Measurements from ENCODE around the gene ADGRD1. TPM values are rescaled to one million over a fixed set of nuclear protein-coding genes. Genes with fewer than 3 reads are reported as not detected.

ADGRD1 gene
- total RNA-seq, 1 donor from 2014 or later: 1.0 TPM

DNA sequence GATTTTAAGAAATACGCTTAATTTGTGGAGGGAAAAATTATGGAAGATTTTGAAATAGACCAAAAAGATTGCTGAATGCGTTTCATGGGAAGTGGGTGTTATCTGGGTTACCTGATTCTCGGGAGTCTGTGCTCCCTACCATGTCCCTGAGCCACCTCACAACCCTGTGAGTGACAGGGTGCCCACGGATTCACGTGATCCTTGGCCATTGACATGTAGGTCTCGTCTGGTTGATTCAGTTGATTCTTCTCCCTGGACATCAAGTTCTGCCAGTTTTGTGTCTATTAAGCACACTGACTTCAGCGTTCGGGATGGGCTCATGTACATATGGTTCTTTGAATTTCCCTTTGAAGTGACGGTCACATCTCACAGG lies 101.4 kb downstream of the ADGRD1 start:
- Mint-ChIP-seq H3K27ac (ENCODE audit: unreplicated experiment) (no peak overlapping the region), H3K9me3 (ENCODE audit: unreplicated experiment) (no peaks in the 10 kb centered on the region), H3K36me3 (ENCODE audit: unreplicated experiment) (no peaks in the 10 kb centered on the region), H3K27me3 (ENCODE audit: unreplicated experiment) (peaks cover 7% of the 10 kb centered on the region), H3K4me1 (ENCODE audit: unreplicated experiment) (peaks cover 3% of the 10 kb centered on the region), H3K4me3 (ENCODE audit: unreplicated experiment) (no peak overlapping the region)
- TF ChIP-seq, protein P1, sequence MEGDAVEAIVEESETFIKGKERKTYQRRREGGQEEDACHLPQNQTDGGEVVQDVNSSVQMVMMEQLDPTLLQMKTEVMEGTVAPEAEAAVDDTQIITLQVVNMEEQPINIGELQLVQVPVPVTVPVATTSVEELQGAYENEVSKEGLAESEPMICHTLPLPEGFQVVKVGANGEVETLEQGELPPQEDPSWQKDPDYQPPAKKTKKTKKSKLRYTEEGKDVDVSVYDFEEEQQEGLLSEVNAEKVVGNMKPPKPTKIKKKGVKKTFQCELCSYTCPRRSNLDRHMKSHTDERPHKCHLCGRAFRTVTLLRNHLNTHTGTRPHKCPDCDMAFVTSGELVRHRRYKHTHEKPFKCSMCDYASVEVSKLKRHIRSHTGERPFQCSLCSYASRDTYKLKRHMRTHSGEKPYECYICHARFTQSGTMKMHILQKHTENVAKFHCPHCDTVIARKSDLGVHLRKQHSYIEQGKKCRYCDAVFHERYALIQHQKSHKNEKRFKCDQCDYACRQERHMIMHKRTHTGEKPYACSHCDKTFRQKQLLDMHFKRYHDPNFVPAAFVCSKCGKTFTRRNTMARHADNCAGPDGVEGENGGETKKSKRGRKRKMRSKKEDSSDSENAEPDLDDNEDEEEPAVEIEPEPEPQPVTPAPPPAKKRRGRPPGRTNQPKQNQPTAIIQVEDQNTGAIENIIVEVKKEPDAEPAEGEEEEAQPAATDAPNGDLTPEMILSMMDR (IDR thresholded peaks at IDR 0.05): no peak
- DNase-seq (ENCODE audit: extremely low spot score, unreplicated experiment): no peak

DNA sequence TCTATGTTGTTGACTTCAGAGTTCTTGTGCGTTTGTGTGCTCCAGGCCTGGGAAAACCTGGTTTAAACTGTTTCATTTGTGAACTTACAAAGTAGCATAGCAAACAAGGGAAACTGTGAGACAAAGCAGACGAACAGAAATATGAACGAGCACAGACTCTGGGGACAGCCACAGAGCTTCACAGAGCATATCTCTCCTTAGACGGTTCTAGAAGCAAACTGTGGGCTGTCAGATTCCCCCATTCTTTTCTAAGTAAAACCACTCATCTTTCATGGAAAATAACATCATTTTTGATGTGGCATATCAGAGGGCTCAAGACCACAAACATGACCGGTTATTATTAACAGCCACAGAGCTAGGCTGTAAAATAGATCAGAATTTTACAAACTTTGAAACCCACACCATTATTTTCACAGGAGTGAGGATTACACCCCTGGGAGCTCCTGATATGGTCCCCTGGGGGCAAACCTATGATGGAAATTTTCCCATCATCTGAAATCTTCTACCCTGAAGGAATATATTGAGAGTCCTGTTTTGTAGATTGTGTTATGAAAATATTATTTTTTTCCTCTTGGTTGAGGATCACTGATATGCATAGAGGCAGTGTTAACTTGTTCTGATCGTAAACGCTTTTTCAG lies 102.0 kb downstream of the ADGRD1 start:
- Mint-ChIP-seq H3K4me1 (ENCODE audit: unreplicated experiment) (peaks cover 3% of the 10 kb centered on the region), H3K27me3 (ENCODE audit: unreplicated experiment) (peaks cover 7% of the 10 kb centered on the region), H3K4me3 (ENCODE audit: unreplicated experiment) (no peak overlapping the region), H3K27ac (ENCODE audit: unreplicated experiment) (no peak overlapping the region), H3K9me3 (ENCODE audit: unreplicated experiment) (no peaks in the 10 kb centered on the region), H3K36me3 (ENCODE audit: unreplicated experiment) (no peaks in the 10 kb centered on the region)
- no peak for DNase-seq (ENCODE audit: extremely low spot score, unreplicated experiment)
- TF ChIP-seq, protein P1 (IDR thresholded peaks at IDR 0.05): no peak

DNA sequence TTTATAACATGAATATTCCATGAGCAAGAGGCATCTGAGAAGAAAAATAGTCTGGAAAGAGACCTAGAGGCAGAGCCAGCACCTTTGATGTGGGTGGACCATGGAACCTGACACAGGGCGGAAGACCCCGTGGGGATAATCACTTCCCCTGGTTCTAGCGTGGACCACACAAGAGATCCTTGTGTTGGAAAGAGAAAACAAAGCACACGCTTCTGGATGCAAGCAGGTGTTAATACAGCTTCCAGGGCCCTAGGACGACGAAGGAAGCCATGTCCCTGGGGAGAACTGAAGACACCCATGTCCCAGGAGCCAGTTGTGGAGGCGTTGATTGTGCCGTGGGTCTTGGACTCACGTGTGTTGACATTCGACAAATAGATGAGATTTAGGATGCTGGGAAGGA lies 102.9 kb downstream of the ADGRD1 start:
- Mint-ChIP-seq H3K4me3 (ENCODE audit: unreplicated experiment) (no peak overlapping the region), H3K36me3 (ENCODE audit: unreplicated experiment) (no peaks in the 10 kb centered on the region), H3K4me1 (ENCODE audit: unreplicated experiment) (peaks cover 3% of the 10 kb centered on the region), H3K27me3 (ENCODE audit: unreplicated experiment) (peaks cover 7% of the 10 kb centered on the region), H3K27ac (ENCODE audit: unreplicated experiment) (no peak overlapping the region), H3K9me3 (ENCODE audit: unreplicated experiment) (no peaks in the 10 kb centered on the region)
- DNase-seq (ENCODE audit: extremely low spot score, unreplicated experiment): no peak
- TF ChIP-seq, protein P1 (IDR thresholded peaks at IDR 0.05): no peak

DNA sequence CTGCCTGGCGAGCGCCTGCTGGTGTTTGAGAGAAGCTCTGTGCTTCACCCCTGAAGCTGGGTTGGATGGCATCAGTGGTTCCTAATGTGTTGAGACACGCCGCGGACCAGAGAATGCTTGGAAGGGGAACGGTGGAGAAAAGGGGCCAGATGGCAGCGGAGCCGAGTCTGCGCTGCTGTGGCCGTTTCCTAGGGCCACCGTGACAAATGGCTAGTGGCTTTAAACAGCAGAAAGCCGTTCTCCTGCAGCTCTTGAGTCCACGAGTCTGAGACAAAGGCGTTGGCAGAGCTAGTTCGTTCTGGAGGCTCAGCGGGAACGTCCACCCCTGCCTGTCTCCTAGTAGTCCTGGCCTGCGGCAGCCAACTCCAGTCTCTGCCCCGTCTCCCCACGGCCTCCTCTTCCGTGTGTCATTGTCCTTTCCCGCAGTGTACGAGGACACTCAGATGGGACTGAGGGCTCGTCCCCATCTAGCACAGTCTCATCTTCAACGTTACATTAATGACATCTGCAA lies 103.6 kb downstream of the ADGRD1 start:
- Mint-ChIP-seq H3K27me3 (ENCODE audit: unreplicated experiment) (peaks cover 7% of the 10 kb centered on the region), H3K9me3 (ENCODE audit: unreplicated experiment) (no peaks in the 10 kb centered on the region), H3K4me3 (ENCODE audit: unreplicated experiment) (no peak overlapping the region), H3K36me3 (ENCODE audit: unreplicated experiment) (no peaks in the 10 kb centered on the region), H3K27ac (ENCODE audit: unreplicated experiment) (no peak overlapping the region), H3K4me1 (ENCODE audit: unreplicated experiment) (peaks cover 3% of the 10 kb centered on the region)
- TF ChIP-seq, protein P1 (IDR thresholded peaks at IDR 0.05): no peak
- DNase-seq (ENCODE audit: extremely low spot score, unreplicated experiment): no peak

DNA sequence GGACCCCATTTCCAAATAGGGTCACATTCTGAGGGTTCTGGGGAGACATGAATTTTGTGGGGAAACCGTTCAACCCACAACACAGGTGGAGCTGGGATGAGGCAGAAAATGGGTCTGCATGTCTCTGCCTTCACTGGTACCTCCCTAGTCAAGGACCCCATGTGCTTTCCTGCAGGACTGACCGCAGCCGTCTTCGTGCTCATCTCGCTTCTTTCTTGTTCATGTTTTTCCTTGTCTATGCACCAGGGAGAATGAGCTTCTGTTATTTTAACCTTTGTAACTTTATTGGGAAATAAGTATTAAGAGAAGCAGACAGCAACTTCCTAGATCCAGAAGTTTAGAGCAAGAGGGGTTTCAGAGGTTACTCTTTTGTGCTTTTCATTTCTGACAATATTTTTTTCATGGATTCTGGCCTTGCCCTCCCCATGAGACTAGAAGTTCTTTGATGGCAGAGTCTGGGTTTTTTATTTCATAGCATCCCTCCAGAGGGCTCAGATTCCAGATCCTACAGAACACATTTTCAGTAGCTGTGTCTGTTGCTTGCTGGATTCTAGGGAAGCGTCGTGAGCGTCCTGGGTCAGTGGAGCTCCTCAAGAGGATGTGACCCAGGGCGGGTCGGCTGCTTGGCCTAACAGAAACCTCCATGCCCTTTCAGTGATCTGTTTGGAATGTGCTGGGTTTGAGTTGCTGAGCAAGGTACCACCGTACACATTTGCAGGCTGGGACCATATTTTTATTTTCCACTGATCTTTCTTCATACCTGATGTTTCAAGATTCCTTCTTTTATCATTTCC lies 104.2 kb downstream of the ADGRD1 start:
- TF ChIP-seq, protein P1 (IDR thresholded peaks at IDR 0.05): no peak
- DNase-seq (ENCODE audit: extremely low spot score, unreplicated experiment): no peak
- peaks cover 3% of the 10 kb centered on the region for H3K4me1 Mint-ChIP-seq (ENCODE audit: unreplicated experiment)
- no peak overlapping the region for H3K4me3 Mint-ChIP-seq (ENCODE audit: unreplicated experiment)
- peaks cover 7% of the 10 kb centered on the region for H3K27me3 Mint-ChIP-seq (ENCODE audit: unreplicated experiment)
- no peaks in the 10 kb centered on the region for H3K9me3 Mint-ChIP-seq (ENCODE audit: unreplicated experiment)
- H3K36me3 Mint-ChIP-seq (ENCODE audit: unreplicated experiment): no peaks in the 10 kb centered on the region
- H3K27ac Mint-ChIP-seq (ENCODE audit: unreplicated experiment): no peak overlapping the region

All from osteocyte (in vitro differentiated cells).